Activated CD4-positive, alpha-beta T cell treated with anti-CD3 and anti-CD28 coated beads for 48 hours (primary cell): Measurements from ENCODE around the gene DPP6.

Source experiments
- DNase-seq: peaks from one replicate; pipeline ENCODE4 v3.0.0-alpha.2; 2020

Gene DPP6

GRCh38 chr7:154480817-154481216, 428.6 kb downstream of the DPP6 start:
- DNase-seq: no peak

GRCh38 chr7:154482863-154483262, 430.7 kb downstream of the DPP6 start:
- DNase-seq: no peak

- DNase-seq: no peak
These were observed 432.2 kb downstream of the DPP6 start for GRCh38 chr7:154484406-154484805.

GRCh38 chr7:154484943-154485342, 432.7 kb downstream of the DPP6 start:
- no peak for DNase-seq

GRCh38 chr7:154489897-154490296, 437.7 kb downstream of the DPP6 start:
- DNase-seq: no peak

GRCh38 chr7:154493594-154493993, 441.4 kb downstream of the DPP6 start:
- DNase-seq: no peak

- DNase-seq: no peak
These were observed 445.6 kb downstream of the DPP6 start for GRCh38 chr7:154497751-154498150.

GRCh38 chr7:154503962-154504550, 451.9 kb downstream of the DPP6 start:
- DNase-seq: no peak

GRCh38 chr7:154504918-154505317, 452.7 kb downstream of the DPP6 start:
- DNase-seq: no peak

GRCh38 chr7:154505362-154505761, 453.2 kb downstream of the DPP6 start:
- no peak for DNase-seq

GRCh38 chr7:154509192-154509591, 457.0 kb downstream of the DPP6 start:
- no peak for DNase-seq

GRCh38 chr7:154512121-154512833, 460.1 kb downstream of the DPP6 start:
- no peak for DNase-seq

- DNase-seq: no peak
These were observed 465.6 kb downstream of the DPP6 start for GRCh38 chr7:154517768-154518167.

- DNase-seq: no peak
These were observed 467.0 kb downstream of the DPP6 start for GRCh38 chr7:154519229-154519628.

GRCh38 chr7:154530136-154530535, 477.9 kb downstream of the DPP6 start:
- DNase-seq: no peak

GRCh38 chr7:154532771-154533170, 480.6 kb downstream of the DPP6 start:
- DNase-seq: no peak

- DNase-seq: no peak
These were observed 488.4 kb downstream of the DPP6 start for GRCh38 chr7:154540596-154540995.

- DNase-seq: no peak
These were observed 489.4 kb downstream of the DPP6 start for GRCh38 chr7:154541606-154542005.

- DNase-seq: no peak
These were observed 494.9 kb downstream of the DPP6 start for GRCh38 chr7:154546946-154547587.

GRCh38 chr7:154553711-154554265, 501.6 kb downstream of the DPP6 start:
- no peak for DNase-seq

GRCh38 chr7:154559454-154559853, 507.3 kb downstream of the DPP6 start:
- no peak for DNase-seq

GRCh38 chr7:154564676-154565075, 512.5 kb downstream of the DPP6 start:
- no peak for DNase-seq

GRCh38 chr7:154566877-154567276, 514.7 kb downstream of the DPP6 start:
- no peak for DNase-seq

GRCh38 chr7:154568346-154568745, 516.1 kb downstream of the DPP6 start:
- DNase-seq: no peak
